Measurements from ENCODE around the gene TACR1. TPM values are rescaled to one million over a fixed set of nuclear protein-coding genes. Genes with fewer than 3 reads are reported as not detected.
"Not testable (repeated sequence)": the region's sequence is repeated elsewhere in the genome, so short reads cannot be mapped to it uniquely, and the experiment has no call there.

Gene TACR1
- total RNA-seq, 2 experiments from 2014 or later, result not detected

GRCh38 chr2:75195076-75195691, 4.1 kb downstream of the TACR1 start:
- CTCF ChIA-PET, result no interaction called here

GRCh38 chr2:75194184-75194868, 5.0 kb downstream of the TACR1 start:
- POLR2A ChIA-PET, result no interaction called here
- CTCF ChIA-PET, result no interaction called here

More at GRCh38 chr2:75195076-75195691, 4.1 kb downstream of the TACR1 start:
- POLR2A ChIA-PET, result no interaction called here

- ChIA-PET POLR2A (no interaction called here), CTCF (no interaction called here)
Measured at GRCh38 chr2:75192496-75192895, 6.8 kb downstream of the TACR1 start.

GRCh38 chr2:75190271-75190990, 8.9 kb downstream of the TACR1 start:
- POLR2A ChIA-PET, result no interaction called here

GRCh38 chr2:75186821-75187220, 12.5 kb downstream of the TACR1 start:
- CTCF ChIA-PET, result no interaction called here
- POLR2A ChIA-PET, result no interaction called here

More at GRCh38 chr2:75190271-75190990, 8.9 kb downstream of the TACR1 start:
- CTCF ChIA-PET, result no interaction called here

GRCh38 chr2:75182606-75183005, 16.7 kb downstream of the TACR1 start:
- ChIA-PET CTCF (no interaction called here), POLR2A (no interaction called here)

GRCh38 chr2:75180476-75180875, 18.8 kb downstream of the TACR1 start:
- CTCF ChIA-PET, result no interaction called here
- POLR2A ChIA-PET, result no interaction called here

GRCh38 chr2:75177427-75177826, 21.9 kb downstream of the TACR1 start:
- ChIA-PET CTCF (no interaction called here), POLR2A (no interaction called here)

- ChIA-PET CTCF (no interaction called here), POLR2A (no interaction called here)
Measured at GRCh38 chr2:75175456-75175855, 23.9 kb downstream of the TACR1 start.

GRCh38 chr2:75174981-75175380, 24.3 kb downstream of the TACR1 start:
- ChIA-PET CTCF (no interaction called here), POLR2A (no interaction called here)

GRCh38 chr2:75174519-75174918, 24.8 kb downstream of the TACR1 start:
- ChIA-PET CTCF (no interaction called here), POLR2A (no interaction called here)

GRCh38 chr2:75173740-75174139, 25.6 kb downstream of the TACR1 start:
- CTCF ChIA-PET, result no interaction called here
- POLR2A ChIA-PET, result no interaction called here

GRCh38 chr2:75171423-75171822, 27.9 kb downstream of the TACR1 start:
- POLR2A ChIA-PET, CTCF ChIA-PET: not testable (repeated sequence)

GRCh38 chr2:75170889-75171288, 28.4 kb downstream of the TACR1 start:
- POLR2A ChIA-PET, result no interaction called here
- CTCF ChIA-PET, result no interaction called here

GRCh38 chr2:75168186-75168585, 31.1 kb downstream of the TACR1 start:
- ChIA-PET CTCF (no interaction called here), POLR2A (no interaction called here)

- ChIA-PET CTCF (no interaction called here), POLR2A (no interaction called here)
Measured at GRCh38 chr2:75166491-75166890, 32.8 kb downstream of the TACR1 start.

GRCh38 chr2:75162897-75163296, 36.4 kb downstream of the TACR1 start:
- POLR2A ChIA-PET, result no interaction called here
- CTCF ChIA-PET, result no interaction called here

GRCh38 chr2:75162259-75162658, 37.1 kb downstream of the TACR1 start:
- ChIA-PET POLR2A (no interaction called here), CTCF (no interaction called here)

- CTCF ChIA-PET, result no interaction called here
- POLR2A ChIA-PET, result no interaction called here
Measured at GRCh38 chr2:75157435-75157834, 41.9 kb downstream of the TACR1 start.

- ChIA-PET CTCF (no interaction called here), POLR2A (no interaction called here)
Measured at GRCh38 chr2:75155115-75155514, 44.2 kb downstream of the TACR1 start.

GRCh38 chr2:75153221-75153620, 46.1 kb downstream of the TACR1 start:
- ChIA-PET POLR2A (no interaction called here), CTCF (no interaction called here)

GRCh38 chr2:75152243-75152642, 47.1 kb downstream of the TACR1 start:
- CTCF ChIA-PET, POLR2A ChIA-PET: not testable (repeated sequence)
